GM23338 (cell line): ENCODE measurements around the gene TLE3. TPM values are rescaled to one million over a fixed set of nuclear protein-coding genes. Genes with fewer than 3 reads are reported as not detected.

ENCODE experiments used
- ATAC-seq: fragments of 200-7000 bp; cut with Tn5 transposase; 3 replicates; pipeline ENCODE4 v1.9.1; 2020
- DNase-seq: peaks from one replicate; pipeline ENCODE4 v3.0.0-alpha.2; 2015; ENCODE audit warnings: low spot score
- H2AFZ ChIP-seq: fragments of 200-600 bp; sonication (generic); 2 replicates; pipeline ENCODE4 v1.8.0; 2016; ENCODE audit warnings: antibody characterized with exemption, mild to moderate bottlenecking, moderate library complexity
- H3F3A ChIP-seq: fragments of 200-600 bp; sonication (generic); replicated peaks from 2 replicates; pipeline ENCODE4 v1.8.0; 2017; ENCODE audit warnings: antibody characterized with exemption, mixed run types, low read depth
- H3K27ac ChIP-seq: fragments of 200-600 bp; sonication (generic); 2 replicates; pipeline ENCODE4 v1.6.1; 2016; ENCODE audit warnings: low read depth
- H3K27me3 ChIP-seq: fragments of 200-600 bp; sonication (generic); 2 replicates; pipeline ENCODE4 v1.8.0; 2016; ENCODE audit warnings: mild to moderate bottlenecking, mixed run types, moderate library complexity; ENCODE audit not compliant: insufficient read depth
- H3K36me3 ChIP-seq: fragments of 200-600 bp; sonication (generic); 2 replicates; pipeline ENCODE4 v1.8.0; 2016; ENCODE audit warnings: mild to moderate bottlenecking; ENCODE audit not compliant: insufficient read depth
- H3K4me1 ChIP-seq: fragments of 200-600 bp; sonication (generic); 2 replicates; pipeline ENCODE4 v1.8.0; 2016; ENCODE audit warnings: mild to moderate bottlenecking, moderate library complexity; ENCODE audit not compliant: insufficient read depth
- H3K4me2 ChIP-seq: fragments of 200-600 bp; sonication (generic); 2 replicates; pipeline ENCODE4 v1.7.1; 2017; ENCODE audit warnings: mixed run types
- H3K4me3 ChIP-seq: fragments of 200-600 bp; sonication (generic); 2 replicates; pipeline ENCODE4 v1.6.1; 2016; ENCODE audit warnings: mixed run types
- H3K79me2 ChIP-seq: fragments of 200-600 bp; sonication (generic); replicated peaks from 2 replicates; pipeline ENCODE4 v1.8.0; 2017; ENCODE audit warnings: mild to moderate bottlenecking; ENCODE audit not compliant: insufficient read depth
- H3K9me2 ChIP-seq: fragments of 200-600 bp; sonication (generic); 2 replicates; pipeline ENCODE4 v1.8.0; 2017; ENCODE audit not compliant: insufficient read depth
- H4K20me1 ChIP-seq: fragments of 200-600 bp; sonication (generic); replicated peaks from 2 replicates; pipeline ENCODE4 v1.8.0; 2017; ENCODE audit warnings: mild to moderate bottlenecking; ENCODE audit not compliant: insufficient read depth
- H3K27ac Mint-ChIP-seq: 2 replicates; pipeline ENCODE4 v1.8.0; 2020; ENCODE audit warnings: inconsistent platforms, mild to moderate bottlenecking, moderate library complexity, mixed read lengths
- H3K27me3 Mint-ChIP-seq: 3 replicates; pipeline ENCODE4 v1.8.0; 2022; ENCODE audit warnings: low read depth, mild to moderate bottlenecking, moderate library complexity, mixed read lengths, inconsistent platforms; ENCODE audit not compliant: insufficient read depth, poor library complexity
- H3K36me3 Mint-ChIP-seq: 3 replicates; pipeline ENCODE4 v1.8.0; 2021; ENCODE audit warnings: low read depth, mild to moderate bottlenecking, inconsistent platforms, moderate library complexity, mixed read lengths
- H3K4me1 Mint-ChIP-seq: 3 replicates; pipeline ENCODE4 v1.8.0; 2020; ENCODE audit warnings: mild to moderate bottlenecking, inconsistent platforms, mixed read lengths
- H3K4me3 Mint-ChIP-seq: 3 replicates; pipeline ENCODE4 v1.8.0; 2021; ENCODE audit warnings: moderate library complexity, mild to moderate bottlenecking, inconsistent platforms, mixed read lengths
- H3K9me3 Mint-ChIP-seq: 3 replicates; pipeline ENCODE4 v1.8.0; 2020; ENCODE audit warnings: moderate library complexity, mild to moderate bottlenecking, inconsistent platforms, mixed read lengths
- CREB1 ChIP-seq: fragments of 250-450 bp; sonication (Bioruptor Pico); IDR thresholded peaks from 2 replicates; pipeline ENCODE4 v1.5.0; 2020; ENCODE audit warnings: low read depth, mild to moderate bottlenecking, moderate library complexity
- ETS1 ChIP-seq: IDR thresholded peaks from 2 replicates; pipeline ENCODE4 v1.6.1; 2016; ENCODE audit warnings: antibody characterized with exemption
- JUNB ChIP-seq: IDR thresholded peaks from one replicate; pipeline ENCODE4 v1.6.1; 2016; ENCODE audit warnings: antibody characterized with exemption; ENCODE audit not compliant: unreplicated experiment
- polyA plus RNA-seq: library from polyadenylated mRNA; unstranded; fragments of >200 nt; fragmentation: Nextera tagmentation; extraction: Ambion mirVana; gene quantifications from 2 replicates; pipeline ENCODE4 v1.2.1, GENCODE V29; 2016
- total RNA-seq: library from RNA; depleted of rRNA; stranded (reverse); fragments of >200 nt; shearing (Covaris generic); gene quantifications from 2 replicates; pipeline ENCODE4 v1.2.3, GENCODE V29; 2014
- TF ChIP-seq, protein P1 (sequence below): fragments of 250-450 bp; sonication (Bioruptor Pico); IDR thresholded peaks from 2 replicates; pipeline ENCODE4 v1.5.0; 2020; ENCODE audit warnings: mild to moderate bottlenecking, moderate library complexity

Gene TLE3
- total and polyA plus RNA-seq, 2 experiments from 2014 or later = 10.4 to 79.5 TPM

DNA sequence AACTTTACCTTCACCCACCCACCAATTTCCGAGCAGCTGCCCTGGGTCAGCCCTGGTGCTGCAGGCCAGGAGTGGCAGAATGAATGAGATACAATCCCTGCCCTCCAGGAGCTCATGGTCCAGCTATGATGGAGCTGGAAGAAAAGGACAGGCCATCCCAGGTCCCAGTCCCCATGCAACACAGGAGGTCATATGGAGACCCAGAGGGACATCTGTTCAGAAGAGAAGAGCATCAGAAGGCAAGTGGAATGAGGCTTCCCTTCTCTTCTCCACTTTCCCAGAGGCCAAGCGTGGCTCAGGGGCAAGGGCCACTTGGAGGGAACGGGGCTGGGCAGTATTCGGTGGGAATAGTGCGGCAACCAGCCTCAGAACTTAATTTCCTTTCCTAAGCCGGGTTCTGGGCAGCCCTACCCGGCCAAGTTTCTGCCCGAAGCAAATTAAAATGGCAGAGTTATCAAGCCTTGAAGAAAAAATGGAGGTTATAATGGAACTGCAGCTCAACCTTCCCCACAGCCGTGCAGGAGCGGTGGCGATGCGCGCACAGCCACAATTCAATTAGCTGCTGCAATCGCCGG, 35.9 kb downstream of the TLE3 start (continued):
- TF ChIP-seq, protein P1, sequence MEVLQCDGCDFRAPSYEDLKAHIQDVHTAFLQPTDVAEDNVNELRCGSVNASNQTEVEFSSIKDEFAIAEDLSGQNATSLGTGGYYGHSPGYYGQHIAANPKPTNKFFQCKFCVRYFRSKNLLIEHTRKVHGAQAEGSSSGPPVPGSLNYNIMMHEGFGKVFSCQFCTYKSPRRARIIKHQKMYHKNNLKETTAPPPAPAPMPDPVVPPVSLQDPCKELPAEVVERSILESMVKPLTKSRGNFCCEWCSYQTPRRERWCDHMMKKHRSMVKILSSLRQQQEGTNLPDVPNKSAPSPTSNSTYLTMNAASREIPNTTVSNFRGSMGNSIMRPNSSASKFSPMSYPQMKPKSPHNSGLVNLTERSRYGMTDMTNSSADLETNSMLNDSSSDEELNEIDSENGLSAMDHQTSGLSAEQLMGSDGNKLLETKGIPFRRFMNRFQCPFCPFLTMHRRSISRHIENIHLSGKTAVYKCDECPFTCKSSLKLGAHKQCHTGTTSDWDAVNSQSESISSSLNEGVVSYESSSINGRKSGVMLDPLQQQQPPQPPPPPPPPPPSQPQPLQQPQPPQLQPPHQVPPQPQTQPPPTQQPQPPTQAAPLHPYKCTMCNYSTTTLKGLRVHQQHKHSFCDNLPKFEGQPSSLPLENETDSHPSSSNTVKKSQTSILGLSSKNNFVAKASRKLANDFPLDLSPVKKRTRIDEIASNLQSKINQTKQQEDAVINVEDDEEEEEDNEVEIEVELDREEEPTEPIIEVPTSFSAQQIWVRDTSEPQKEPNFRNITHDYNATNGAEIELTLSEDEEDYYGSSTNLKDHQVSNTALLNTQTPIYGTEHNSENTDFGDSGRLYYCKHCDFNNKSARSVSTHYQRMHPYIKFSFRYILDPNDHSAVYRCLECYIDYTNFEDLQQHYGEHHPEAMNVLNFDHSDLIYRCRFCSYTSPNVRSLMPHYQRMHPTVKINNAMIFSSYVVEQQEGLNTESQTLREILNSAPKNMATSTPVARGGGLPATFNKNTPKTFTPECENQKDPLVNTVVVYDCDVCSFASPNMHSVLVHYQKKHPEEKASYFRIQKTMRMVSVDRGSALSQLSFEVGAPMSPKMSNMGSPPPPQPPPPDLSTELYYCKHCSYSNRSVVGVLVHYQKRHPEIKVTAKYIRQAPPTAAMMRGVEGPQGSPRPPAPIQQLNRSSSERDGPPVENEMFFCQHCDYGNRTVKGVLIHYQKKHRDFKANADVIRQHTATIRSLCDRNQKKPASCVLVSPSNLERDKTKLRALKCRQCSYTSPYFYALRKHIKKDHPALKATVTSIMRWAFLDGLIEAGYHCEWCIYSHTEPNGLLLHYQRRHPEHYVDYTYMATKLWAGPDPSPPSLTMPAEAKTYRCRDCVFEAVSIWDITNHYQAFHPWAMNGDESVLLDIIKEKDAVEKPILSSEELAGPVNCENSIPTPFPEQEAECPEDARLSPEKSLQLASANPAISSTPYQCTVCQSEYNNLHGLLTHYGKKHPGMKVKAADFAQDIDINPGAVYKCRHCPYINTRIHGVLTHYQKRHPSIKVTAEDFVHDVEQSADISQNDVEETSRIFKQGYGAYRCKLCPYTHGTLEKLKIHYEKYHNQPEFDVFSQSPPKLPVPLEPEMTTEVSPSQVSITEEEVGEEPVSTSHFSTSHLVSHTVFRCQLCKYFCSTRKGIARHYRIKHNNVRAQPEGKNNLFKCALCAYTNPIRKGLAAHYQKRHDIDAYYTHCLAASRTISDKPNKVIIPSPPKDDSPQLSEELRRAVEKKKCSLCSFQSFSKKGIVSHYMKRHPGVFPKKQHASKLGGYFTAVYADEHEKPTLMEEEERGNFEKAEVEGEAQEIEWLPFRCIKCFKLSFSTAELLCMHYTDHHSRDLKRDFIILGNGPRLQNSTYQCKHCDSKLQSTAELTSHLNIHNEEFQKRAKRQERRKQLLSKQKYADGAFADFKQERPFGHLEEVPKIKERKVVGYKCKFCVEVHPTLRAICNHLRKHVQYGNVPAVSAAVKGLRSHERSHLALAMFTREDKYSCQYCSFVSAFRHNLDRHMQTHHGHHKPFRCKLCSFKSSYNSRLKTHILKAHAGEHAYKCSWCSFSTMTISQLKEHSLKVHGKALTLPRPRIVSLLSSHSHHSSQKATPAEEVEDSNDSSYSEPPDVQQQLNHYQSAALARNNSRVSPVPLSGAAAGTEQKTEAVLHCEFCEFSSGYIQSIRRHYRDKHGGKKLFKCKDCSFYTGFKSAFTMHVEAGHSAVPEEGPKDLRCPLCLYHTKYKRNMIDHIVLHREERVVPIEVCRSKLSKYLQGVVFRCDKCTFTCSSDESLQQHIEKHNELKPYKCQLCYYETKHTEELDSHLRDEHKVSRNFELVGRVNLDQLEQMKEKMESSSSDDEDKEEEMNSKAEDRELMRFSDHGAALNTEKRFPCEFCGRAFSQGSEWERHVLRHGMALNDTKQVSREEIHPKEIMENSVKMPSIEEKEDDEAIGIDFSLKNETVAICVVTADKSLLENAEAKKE = no peak
- TF ChIP-seq ETS1 = no peak

DNA sequence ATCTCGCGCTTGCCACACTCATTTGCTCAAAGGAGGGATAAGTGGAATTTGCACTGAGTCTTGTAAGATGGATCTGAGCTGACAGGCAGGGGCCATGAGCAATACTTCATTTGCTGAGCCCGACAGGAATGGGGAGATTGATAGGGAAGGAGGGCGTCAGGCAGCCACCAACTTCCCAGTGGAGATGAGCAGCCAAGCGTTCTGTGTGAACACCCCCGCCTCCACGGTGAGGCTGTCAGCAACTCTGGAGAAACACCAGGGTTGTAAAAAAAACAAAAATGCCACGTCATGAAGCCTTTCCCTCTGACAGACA, 36.8 kb downstream of the TLE3 start:
- peaks cover 68% of the 10 kb centered on the region for H3K36me3 Mint-ChIP-seq
- Histone ChIP-seq H3K4me1 (no peaks in the 10 kb centered on the region; the same call in 1 of the 2 replicates), H2AFZ (no peak overlapping the region)

More for the DNA sequence above, 36.8 kb downstream of the TLE3 start:
- H3K27ac ChIP-seq = no peak overlapping the region
- H3K79me2 ChIP-seq = no peaks in the 10 kb centered on the region; the same call in 1 of the 2 replicates
- Mint-ChIP-seq H3K27ac (no peak overlapping the region), H3K4me3 (no peak overlapping the region; the same call in 2 of the 3 replicates), H3K9me3 (no peaks in the 10 kb centered on the region), H3K27me3 (peaks cover 6% of the 10 kb centered on the region), H3K4me1 (peaks cover 4% of the 10 kb centered on the region; the same call in 2 of the 3 replicates)
- DNase-seq = no peak
- H3K4me3 ChIP-seq = no peak overlapping the region
- no peaks in the 10 kb centered on the region for H3K27me3 ChIP-seq
- ATAC-seq = no peak
- H3K36me3 ChIP-seq = peaks cover 8% of the 10 kb centered on the region; the same call in 1 of the 2 replicates
- H3K4me2 ChIP-seq = no peak overlapping the region
- peaks cover 4% of the 10 kb centered on the region for H4K20me1 ChIP-seq
- no peaks in the 10 kb centered on the region for H3F3A ChIP-seq
- no peaks in the 10 kb centered on the region for H3K9me2 ChIP-seq
- TF ChIP-seq JUNB = no peak
- no peak for TF ChIP-seq CREB1 (CRISPR knock-in tag)
